Activated naive CD8-positive, alpha-beta T cell (primary cell): ENCODE results near the gene RIT1.
"Not testable (repeated sequence)": the region's sequence is repeated elsewhere in the genome, so short reads cannot be mapped to it uniquely, and the experiment has no call there.

Source experiments
- H3K27ac Mint-ChIP-seq: one replicate; pipeline ENCODE4 v1.8.0; 2021; ENCODE audit warnings: mixed read lengths
- H3K27me3 Mint-ChIP-seq: one replicate; pipeline ENCODE4 v1.8.0; 2021; ENCODE audit warnings: mixed read lengths
- H3K36me3 Mint-ChIP-seq: one replicate; pipeline ENCODE4 v1.8.0; 2021; ENCODE audit warnings: mixed read lengths
- H3K4me1 Mint-ChIP-seq: one replicate; pipeline ENCODE4 v1.8.0; 2021; ENCODE audit warnings: low read depth, mixed read lengths
- H3K4me3 Mint-ChIP-seq: one replicate; pipeline ENCODE4 v1.8.0; 2021; ENCODE audit warnings: mild to moderate bottlenecking, mixed read lengths
- H3K9me3 Mint-ChIP-seq: one replicate; pipeline ENCODE4 v1.8.0; 2021; ENCODE audit warnings: low read depth, mixed read lengths

Gene RIT1

DNA sequence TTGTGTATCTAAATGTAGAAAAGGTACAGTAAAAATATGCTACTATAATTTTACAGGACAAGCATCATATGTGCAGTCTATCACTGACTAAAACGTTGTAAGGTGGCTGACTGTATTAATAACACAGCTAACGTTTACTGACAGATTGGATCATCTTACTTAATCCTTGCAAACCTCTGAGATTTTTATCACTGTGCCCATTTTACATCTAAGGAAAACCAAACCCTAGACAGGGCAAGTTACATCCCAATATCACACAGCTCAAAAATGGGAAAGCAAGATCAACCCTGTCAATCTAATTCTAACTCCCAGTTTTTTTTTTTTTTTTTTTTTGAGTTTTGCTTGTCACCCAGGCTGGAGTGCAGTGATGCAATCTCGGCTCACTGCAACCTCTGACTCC lies 7.5 kb upstream of the RIT1 start:
- Mint-ChIP-seq H3K36me3 (peaks cover 6% of the 10 kb centered on the region), H3K27me3 (no peaks in the 10 kb centered on the region), H3K4me3 (no peak overlapping the region), H3K27ac (peak overlapping the region; percentile 22), H3K9me3 (no peaks in the 10 kb centered on the region), H3K4me1 (peaks cover 4% of the 10 kb centered on the region)

DNA sequence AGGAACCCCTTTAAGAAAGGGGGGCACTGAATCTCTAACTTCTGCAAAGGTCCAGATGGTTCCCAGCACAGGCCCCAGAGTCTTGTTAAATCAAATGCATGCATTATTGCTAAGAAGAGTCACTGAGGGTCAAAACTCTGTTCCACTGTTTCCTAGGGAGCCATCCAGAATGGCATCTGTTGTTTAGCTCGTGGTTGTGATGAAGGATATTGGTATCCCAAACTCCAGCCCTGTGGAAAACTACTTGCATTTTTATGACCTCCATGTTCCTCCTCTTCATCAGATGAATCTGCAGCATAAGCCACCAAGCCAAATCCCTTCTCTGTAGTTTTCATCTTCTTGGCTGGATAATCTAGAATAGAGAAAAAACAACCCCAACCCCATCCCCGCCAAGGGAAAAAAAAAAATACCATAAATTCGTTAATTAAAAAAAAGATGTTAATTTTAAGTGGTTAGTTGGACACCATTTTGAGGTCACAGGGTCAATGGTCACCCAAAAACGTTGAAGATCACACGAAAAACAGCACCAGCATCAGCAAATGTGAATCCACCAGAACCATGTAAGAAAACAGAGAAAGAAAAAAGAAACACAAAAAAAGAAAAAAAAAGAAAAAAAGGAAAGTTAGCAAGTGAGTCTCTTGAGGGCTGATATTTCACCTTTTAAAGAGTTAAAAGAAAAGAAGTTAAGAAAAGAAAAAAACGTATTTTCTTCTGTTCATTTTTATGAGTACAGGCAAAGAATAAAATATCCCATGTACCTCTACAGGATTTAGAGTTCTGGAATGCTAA lies 3.0 kb upstream of the RIT1 start:
- H3K27ac Mint-ChIP-seq, result peak overlapping the region; percentile 68
- no peaks in the 10 kb centered on the region for H3K9me3 Mint-ChIP-seq
- H3K4me3 Mint-ChIP-seq, result no peak overlapping the region
- no peaks in the 10 kb centered on the region for H3K27me3 Mint-ChIP-seq
- peaks cover 23% of the 10 kb centered on the region for H3K4me1 Mint-ChIP-seq
- H3K36me3 Mint-ChIP-seq, result peaks cover 9% of the 10 kb centered on the region

DNA sequence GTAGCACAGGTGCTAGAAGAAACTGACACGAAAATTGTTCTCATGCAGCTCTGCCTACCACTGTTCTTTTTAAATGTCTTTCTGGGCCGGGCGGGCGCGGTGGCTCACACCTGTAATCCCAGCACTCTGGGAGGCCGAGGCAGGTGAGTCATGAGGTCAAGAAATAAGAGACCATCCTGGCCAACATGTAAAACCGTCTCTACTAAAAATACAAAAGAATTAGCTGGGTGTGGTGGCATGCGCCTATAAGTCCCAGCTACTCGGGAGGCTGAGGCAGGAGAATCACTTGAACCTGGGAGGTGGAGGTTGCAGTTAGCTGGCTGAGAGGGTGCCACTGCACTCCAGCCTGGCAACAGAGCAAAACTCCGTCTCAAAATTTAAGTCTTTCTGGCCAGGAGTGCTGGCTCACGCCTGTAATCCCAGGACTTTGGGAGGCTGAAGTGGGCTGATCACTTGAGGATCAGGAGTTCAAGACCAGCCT lies 947 bp upstream of the RIT1 start:
- no peaks in the 10 kb centered on the region for H3K9me3 Mint-ChIP-seq
- H3K36me3 Mint-ChIP-seq, result peaks cover 9% of the 10 kb centered on the region
- H3K4me1 Mint-ChIP-seq, result peaks cover 26% of the 10 kb centered on the region
- H3K4me3 Mint-ChIP-seq, result peak overlapping the region; percentile 91
- H3K27me3 Mint-ChIP-seq, result no peaks in the 10 kb centered on the region
- H3K27ac Mint-ChIP-seq, result peak overlapping the region; percentile 93

DNA sequence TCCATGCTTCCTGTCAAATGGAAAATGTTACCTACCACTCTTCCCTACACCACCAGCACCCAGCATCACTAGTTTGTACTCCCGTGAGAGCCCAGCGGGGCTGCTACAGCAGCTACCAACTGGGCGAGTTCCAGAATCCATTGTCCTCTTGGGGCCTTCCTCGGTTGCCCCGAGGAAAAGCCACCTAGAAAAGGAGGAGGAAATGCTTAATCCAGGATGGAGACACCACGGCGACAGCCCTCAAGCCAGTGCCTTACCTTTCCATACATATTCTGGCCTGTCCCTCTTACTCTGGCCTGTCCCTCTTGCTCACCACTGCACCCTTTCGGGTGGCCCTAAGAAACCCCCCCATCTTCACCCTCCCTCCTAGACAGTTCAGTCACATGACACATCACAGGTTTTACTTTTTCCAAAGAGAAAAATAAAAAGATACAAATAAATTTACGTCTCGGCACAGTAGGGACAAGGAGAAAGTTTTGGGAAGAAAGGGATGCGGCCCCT lies 478 bp downstream of the RIT1 start:
- H3K4me1 Mint-ChIP-seq, result peaks cover 26% of the 10 kb centered on the region
- peaks cover 9% of the 10 kb centered on the region for H3K36me3 Mint-ChIP-seq
- H3K9me3 Mint-ChIP-seq, result no peaks in the 10 kb centered on the region
- peak overlapping the region; percentile 93 for H3K27ac Mint-ChIP-seq
- no peaks in the 10 kb centered on the region for H3K27me3 Mint-ChIP-seq
- H3K4me3 Mint-ChIP-seq, result peak overlapping the region; percentile 91

DNA sequence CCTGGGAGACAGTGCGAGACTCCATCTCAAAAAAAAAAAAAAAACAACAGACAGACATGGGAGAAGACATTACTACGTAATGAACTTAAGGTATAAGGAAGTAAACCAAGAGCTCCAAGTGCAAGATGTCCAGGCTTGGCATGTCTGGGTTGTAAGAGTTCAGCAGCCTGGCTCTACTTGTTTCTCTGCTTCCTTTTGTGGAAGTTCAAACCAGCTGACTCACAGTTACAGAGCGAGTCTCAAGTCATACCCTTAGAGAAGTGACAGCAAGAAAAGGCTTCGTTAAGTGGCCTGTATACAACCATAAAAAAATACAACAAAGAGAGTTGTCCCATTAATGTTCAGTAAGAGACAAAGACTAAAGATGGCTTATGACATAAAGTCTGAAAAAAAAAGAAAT lies 1.3 kb downstream of the RIT1 start:
- Mint-ChIP-seq H3K27me3 (no peaks in the 10 kb centered on the region), H3K27ac (peak overlapping the region; percentile 93), H3K36me3 (peaks cover 9% of the 10 kb centered on the region), H3K9me3 (no peaks in the 10 kb centered on the region), H3K4me1 (peaks cover 26% of the 10 kb centered on the region), H3K4me3 (peak overlapping the region; percentile 91)

DNA sequence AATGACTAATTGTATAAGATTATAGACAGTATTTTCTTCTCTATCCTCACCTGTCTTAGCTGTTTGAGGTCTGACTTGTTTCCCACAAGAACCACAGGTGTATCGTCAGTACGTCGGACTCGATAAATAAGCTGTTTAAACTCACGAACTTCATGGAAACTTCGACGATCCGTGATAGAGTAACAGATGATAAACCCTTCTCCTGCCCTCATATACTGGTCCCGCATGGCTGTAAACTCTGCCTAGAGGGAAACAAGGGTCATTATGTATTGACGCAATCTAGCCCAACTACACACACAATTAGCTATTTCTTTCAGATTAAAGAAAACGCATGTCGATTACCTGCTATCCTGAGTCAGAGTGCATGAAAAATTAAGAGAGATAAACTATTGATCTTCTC lies 6.9 kb downstream of the RIT1 start:
- H3K36me3 Mint-ChIP-seq, result no peaks in the 10 kb centered on the region
- no peaks in the 10 kb centered on the region for H3K27me3 Mint-ChIP-seq
- H3K27ac Mint-ChIP-seq, result no peak overlapping the region
- H3K9me3 Mint-ChIP-seq, result no peaks in the 10 kb centered on the region
- H3K4me1 Mint-ChIP-seq, result peaks cover 3% of the 10 kb centered on the region
- H3K4me3 Mint-ChIP-seq, result no peak overlapping the region

DNA sequence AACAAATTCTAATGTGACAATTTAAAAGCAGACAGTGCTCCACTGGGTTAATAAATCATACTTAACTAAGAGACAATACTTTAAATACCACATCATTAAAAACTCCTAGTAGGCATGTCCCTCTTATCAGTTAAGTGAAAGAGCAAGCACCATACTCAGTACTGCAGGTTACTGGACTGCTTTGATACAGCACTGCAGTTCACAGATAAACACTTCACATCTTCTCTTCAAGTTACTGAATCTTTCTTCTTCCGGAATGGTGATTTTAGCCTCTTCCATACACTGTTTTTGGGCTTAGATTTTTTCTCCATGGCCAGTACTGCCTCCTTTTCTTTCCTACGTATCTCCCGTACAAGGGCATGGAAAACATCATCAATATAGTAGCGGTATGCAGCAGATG lies 11.0 kb downstream of the RIT1 start:
- no peaks in the 10 kb centered on the region for H3K27me3 Mint-ChIP-seq
- H3K9me3 Mint-ChIP-seq, result no peaks in the 10 kb centered on the region
- peaks cover 5% of the 10 kb centered on the region for H3K36me3 Mint-ChIP-seq
- H3K4me1 Mint-ChIP-seq, result peaks cover 5% of the 10 kb centered on the region
- H3K4me3 Mint-ChIP-seq, result no peak overlapping the region
- H3K27ac Mint-ChIP-seq, result peak overlapping the region; percentile 2

DNA sequence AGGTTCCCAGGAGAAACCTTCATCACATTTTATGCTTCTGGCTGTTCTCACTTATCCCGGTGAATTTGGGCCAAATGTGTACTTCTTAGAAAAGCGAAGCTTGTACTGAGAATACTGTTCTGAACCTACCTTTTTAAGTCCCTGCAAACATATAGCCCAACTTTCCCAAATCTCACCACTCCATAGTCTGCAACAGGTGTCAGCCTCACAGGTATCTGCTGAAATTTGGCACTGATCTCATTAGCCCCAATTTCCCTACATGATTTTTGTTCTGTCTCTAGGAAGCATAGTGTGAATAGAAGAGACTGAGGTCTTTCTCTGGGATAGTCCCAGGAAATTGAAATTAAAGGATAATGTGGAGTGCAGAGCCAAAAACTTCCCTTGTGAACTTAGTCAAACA lies 11.5 kb downstream of the RIT1 start:
- H3K4me3 Mint-ChIP-seq, result no peak overlapping the region
- peak overlapping the region; percentile 2 for H3K27ac Mint-ChIP-seq
- H3K9me3 Mint-ChIP-seq, result no peaks in the 10 kb centered on the region
- H3K27me3 Mint-ChIP-seq, result no peaks in the 10 kb centered on the region
- peaks cover 5% of the 10 kb centered on the region for H3K36me3 Mint-ChIP-seq
- H3K4me1 Mint-ChIP-seq, result peaks cover 5% of the 10 kb centered on the region

DNA sequence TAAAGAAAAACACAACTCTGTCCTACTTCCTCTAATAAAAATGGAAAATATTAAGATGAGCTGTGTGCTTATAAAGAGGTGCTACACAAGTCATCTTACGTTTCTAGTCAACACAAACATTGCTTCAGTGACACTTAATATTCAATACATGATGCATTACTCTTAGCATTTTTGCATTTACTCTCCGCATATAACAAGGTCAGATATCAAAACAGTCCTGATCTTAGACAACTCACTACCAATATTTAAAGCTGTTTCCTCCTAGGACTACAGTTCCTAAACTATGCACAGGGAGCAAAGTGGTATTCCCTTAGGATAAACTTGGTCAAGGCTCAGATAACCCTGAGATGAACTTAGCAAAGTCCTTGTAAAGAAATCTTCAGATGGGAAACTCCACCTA lies 12.3 kb downstream of the RIT1 start:
- Mint-ChIP-seq H3K27me3 (no peaks in the 10 kb centered on the region), H3K4me1 (peaks cover 8% of the 10 kb centered on the region), H3K27ac (peak overlapping the region; percentile 37), H3K9me3 (no peaks in the 10 kb centered on the region), H3K4me3 (no peak overlapping the region), H3K36me3 (peaks cover 5% of the 10 kb centered on the region)

DNA sequence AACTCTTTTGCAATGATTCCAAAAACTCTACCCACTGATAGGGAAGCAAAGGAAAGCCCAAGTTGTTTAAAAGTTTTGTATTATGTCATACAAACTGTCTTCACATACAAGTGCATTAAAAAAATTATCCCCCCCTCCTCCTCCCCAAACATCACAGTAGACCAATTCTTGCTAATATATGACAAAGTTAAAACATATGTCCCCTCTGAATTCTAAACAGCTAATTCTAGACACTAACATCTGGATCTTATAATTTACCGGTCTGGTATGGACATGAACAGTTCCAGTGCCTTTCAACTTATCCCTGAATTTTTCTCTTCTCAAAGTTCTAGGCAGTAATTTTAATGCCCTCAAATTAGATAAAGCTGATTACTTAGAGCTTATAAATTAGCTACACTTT lies 13.4 kb downstream of the RIT1 start:
- H3K9me3 Mint-ChIP-seq, result no peaks in the 10 kb centered on the region
- no peaks in the 10 kb centered on the region for H3K27me3 Mint-ChIP-seq
- peaks cover 5% of the 10 kb centered on the region for H3K36me3 Mint-ChIP-seq
- no peak overlapping the region for H3K4me3 Mint-ChIP-seq
- H3K4me1 Mint-ChIP-seq, result peaks cover 19% of the 10 kb centered on the region
- peak overlapping the region; percentile 74 for H3K27ac Mint-ChIP-seq

DNA sequence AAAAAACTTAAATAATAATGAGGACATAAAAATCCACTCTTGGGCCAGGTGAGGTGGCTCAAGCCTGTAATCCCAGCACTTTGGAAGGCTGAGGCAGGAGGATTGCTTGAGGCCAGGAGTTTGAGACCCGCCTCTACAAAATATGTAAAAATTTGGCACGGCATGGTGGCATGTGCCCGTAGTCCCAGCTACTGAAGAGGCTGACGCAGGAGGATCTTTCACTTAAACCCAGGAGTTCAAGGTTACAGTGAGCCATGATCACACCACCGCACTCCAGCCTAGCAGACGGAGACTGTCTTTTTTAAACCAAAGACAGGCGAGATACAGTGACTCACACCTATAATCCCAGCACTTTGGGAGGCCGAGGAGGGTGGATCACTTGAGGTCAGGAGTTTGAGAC lies 14.7 kb downstream of the RIT1 start:
- H3K9me3 Mint-ChIP-seq, H3K27ac Mint-ChIP-seq, H3K27me3 Mint-ChIP-seq, H3K4me3 Mint-ChIP-seq, H3K36me3 Mint-ChIP-seq: not testable (repeated sequence)
- H3K4me1 Mint-ChIP-seq, result peaks cover 19% of the 10 kb centered on the region

DNA sequence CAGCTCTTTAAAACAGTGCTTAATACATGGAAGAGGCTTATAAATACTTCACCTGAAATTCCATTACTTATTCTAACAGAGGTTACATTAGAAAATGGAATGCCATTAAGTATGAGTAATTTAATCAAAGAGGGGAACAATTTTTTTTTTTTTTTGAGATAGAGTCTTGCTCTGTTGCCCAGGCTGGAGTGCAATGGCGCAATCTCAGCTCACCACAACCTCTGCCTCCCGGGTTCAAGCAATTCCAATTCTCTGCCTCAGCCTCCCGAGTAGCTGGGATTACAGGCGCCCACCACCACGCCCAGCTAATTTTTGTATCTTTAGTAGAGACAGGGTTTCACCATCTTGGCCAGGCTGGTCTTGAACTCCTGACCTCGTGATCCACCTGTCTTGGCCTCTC lies 15.5 kb downstream of the RIT1 start:
- H3K27me3 Mint-ChIP-seq, H3K4me3 Mint-ChIP-seq, H3K9me3 Mint-ChIP-seq, H3K36me3 Mint-ChIP-seq, H3K27ac Mint-ChIP-seq: not testable (repeated sequence)
- peaks cover 19% of the 10 kb centered on the region for H3K4me1 Mint-ChIP-seq

DNA sequence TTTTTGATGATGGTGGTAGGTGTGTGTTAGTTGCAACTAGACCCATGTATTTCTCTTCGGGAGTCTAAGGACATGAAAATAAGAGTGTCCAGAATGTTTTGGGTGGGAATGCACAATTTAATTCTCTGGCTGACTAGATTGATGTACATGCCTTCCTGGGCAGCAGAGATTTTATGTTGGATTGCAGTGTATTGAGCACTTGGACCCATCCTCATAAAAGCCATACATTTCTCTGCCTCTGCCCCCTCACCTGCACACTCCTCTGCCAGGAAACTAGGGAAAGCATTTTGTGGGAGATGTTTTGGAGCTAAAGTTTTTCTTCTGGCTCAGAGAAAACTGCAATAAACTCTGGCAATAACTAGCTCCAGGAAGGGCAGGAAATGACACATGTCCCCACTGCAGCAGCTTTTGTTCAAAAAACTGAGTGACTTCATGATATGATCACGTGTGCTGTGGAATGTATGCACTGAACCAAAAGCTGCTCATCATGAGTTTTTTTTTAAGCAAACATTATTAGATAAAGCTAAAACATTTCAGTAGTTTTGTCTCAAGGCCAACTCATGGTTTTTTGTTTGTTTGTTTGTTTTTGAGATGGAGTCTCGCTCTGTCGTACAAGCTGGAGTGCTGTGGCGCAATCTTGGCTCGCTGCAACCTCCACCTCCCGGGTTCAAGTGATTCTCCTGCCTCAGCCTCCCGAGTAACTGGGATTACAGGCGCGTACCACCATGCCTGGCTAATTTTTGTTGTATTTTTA lies 17.6 kb downstream of the RIT1 start:
- peaks cover 16% of the 10 kb centered on the region for H3K4me1 Mint-ChIP-seq
- no peaks in the 10 kb centered on the region for H3K9me3 Mint-ChIP-seq
- H3K4me3 Mint-ChIP-seq, result peak overlapping the region; percentile 3
- no peaks in the 10 kb centered on the region for H3K27me3 Mint-ChIP-seq
- peak overlapping the region; percentile 16 for H3K27ac Mint-ChIP-seq
- H3K36me3 Mint-ChIP-seq, result peaks cover 2% of the 10 kb centered on the region

DNA sequence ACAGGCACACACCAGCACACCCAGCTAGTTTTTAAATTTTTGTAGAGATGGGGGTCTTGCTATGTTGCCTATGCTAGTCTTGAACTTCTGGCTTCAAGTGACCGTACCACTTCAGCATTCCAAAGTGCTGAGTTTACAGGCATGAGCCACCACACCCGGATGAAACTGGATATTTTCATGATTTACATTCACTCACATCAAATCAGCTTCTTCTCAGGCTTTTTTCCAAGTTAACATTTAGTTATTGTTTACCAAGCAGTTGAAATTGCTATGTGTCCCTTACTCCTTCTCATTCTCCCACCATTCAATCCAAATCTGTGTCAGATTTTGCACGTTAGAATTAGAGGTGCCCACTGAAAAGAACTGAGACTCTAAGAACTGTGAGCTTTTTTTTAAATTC lies 18.4 kb downstream of the RIT1 start:
- no peaks in the 10 kb centered on the region for H3K27me3 Mint-ChIP-seq
- H3K4me3 Mint-ChIP-seq, result no peak overlapping the region
- peaks cover 2% of the 10 kb centered on the region for H3K36me3 Mint-ChIP-seq
- no peaks in the 10 kb centered on the region for H3K9me3 Mint-ChIP-seq
- H3K27ac Mint-ChIP-seq, result no peak overlapping the region
- peaks cover 14% of the 10 kb centered on the region for H3K4me1 Mint-ChIP-seq

DNA sequence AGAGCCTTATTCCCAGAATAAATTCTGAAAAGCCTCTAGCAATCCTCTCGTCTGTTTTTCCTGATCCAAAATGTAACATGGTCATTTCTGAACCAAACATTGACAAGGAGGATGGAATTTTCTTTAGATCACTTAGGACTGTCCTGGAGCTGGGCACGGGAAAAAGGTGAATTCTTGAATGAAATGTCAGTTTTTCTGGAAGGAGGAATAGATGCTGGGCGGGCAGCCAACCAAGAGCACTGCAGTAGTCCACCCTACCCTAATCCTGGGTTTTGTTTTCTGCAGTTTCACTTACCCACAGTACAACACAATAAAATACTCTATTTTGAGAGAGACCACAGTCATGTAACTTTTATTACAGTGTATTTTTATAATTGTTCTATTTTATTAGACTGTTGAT lies 20.9 kb downstream of the RIT1 start:
- Mint-ChIP-seq H3K36me3 (peaks cover 2% of the 10 kb centered on the region), H3K27ac (no peak overlapping the region), H3K9me3 (no peaks in the 10 kb centered on the region), H3K4me1 (peaks cover 14% of the 10 kb centered on the region), H3K4me3 (no peak overlapping the region), H3K27me3 (no peaks in the 10 kb centered on the region)
